Measurements from ENCODE around the gene ACTL6A.

The ACTL6A gene

GRCh38 chr3:179610066-179610465 lies 47.3 kb downstream of the ACTL6A start:
- TF ChIP-seq GATA3 (IDR thresholded peaks at IDR 0.05; ENCODE audit: low read depth, low read length), result no peak
- no peak for TF ChIP-seq GATA2 (IDR thresholded peaks at IDR 0.05; ENCODE audit: low read depth, low read length)

- TF ChIP-seq GATA2 (IDR thresholded peaks at IDR 0.05; ENCODE audit: low read depth, low read length) (no peak), GATA3 (IDR thresholded peaks at IDR 0.05; ENCODE audit: low read depth, low read length) (0 out of 2 replicates have a peak, but pooled peaks have one; percentile 28)
Observed at GRCh38 chr3:179613807-179614206, 51.1 kb downstream of the ACTL6A start.

- TF ChIP-seq GATA3 (IDR thresholded peaks at IDR 0.05; ENCODE audit: low read depth, low read length) (no peak), GATA2 (IDR thresholded peaks at IDR 0.05; ENCODE audit: low read depth, low read length) (no peak)
Observed at GRCh38 chr3:179615458-179616173, 52.9 kb downstream of the ACTL6A start.

- no peak for TF ChIP-seq GATA2 (IDR thresholded peaks at IDR 0.05; ENCODE audit: low read depth, low read length)
- TF ChIP-seq GATA3 (IDR thresholded peaks at IDR 0.05; ENCODE audit: low read depth, low read length), result no peak
Observed at GRCh38 chr3:179622023-179622422, 59.3 kb downstream of the ACTL6A start.

- TF ChIP-seq GATA2 (IDR thresholded peaks at IDR 0.05; ENCODE audit: low read depth, low read length) (no peak), GATA3 (IDR thresholded peaks at IDR 0.05; ENCODE audit: low read depth, low read length) (no peak)
Observed at GRCh38 chr3:179624451-179624850, 61.7 kb downstream of the ACTL6A start.

GRCh38 chr3:179630753-179631451 lies 68.2 kb downstream of the ACTL6A start:
- TF ChIP-seq GATA2 (IDR thresholded peaks at IDR 0.05; ENCODE audit: low read depth, low read length) (no peak), GATA3 (IDR thresholded peaks at IDR 0.05; ENCODE audit: low read depth, low read length) (no peak)

Data from SH-SY5Y (cell line).